ENCODE results near the gene RICTOR.

Gene RICTOR

GRCh38 chr5:39099831-39100230, 25.6 kb upstream of the RICTOR start:
- no peak for DNase-seq

GRCh38 chr5:39093352-39093751, 19.2 kb upstream of the RICTOR start:
- no peak for DNase-seq

DNA sequence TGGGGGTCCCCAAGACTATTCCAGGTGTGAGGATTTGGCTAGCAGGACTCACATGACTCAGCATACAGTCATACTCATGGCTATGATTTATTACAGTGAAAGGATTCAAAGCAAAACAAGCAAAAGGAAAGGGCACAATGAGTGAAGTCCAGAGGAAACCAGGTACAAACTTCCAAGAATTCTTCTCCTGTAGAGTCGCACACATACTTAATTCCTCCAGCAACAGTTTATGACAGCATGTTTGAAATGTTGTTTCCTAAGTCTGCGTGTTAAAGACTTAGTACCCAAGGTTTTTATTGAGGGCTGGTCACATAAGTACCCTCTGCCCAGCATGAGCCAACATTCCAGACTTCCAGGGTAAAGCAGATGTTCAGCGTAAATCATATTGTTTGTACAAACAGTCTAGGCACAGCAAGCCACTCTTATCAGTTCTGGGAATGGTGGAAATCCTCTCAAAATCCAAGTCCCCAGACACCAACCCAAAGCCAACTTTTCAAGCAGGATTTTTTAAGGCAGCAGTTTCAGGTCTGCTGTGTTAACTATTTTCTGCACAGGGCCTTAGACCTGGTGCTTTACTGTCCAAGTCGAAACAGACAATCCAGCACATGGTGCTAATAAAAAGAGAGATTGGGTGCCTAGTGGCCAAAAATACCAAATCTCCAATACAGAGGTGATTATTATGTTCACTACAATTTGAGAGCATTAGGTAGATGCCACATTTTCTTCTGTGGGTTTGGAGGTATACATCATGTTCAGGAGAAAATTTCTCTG, 18.6 kb upstream of the RICTOR start:
- no peak for DNase-seq

DNA sequence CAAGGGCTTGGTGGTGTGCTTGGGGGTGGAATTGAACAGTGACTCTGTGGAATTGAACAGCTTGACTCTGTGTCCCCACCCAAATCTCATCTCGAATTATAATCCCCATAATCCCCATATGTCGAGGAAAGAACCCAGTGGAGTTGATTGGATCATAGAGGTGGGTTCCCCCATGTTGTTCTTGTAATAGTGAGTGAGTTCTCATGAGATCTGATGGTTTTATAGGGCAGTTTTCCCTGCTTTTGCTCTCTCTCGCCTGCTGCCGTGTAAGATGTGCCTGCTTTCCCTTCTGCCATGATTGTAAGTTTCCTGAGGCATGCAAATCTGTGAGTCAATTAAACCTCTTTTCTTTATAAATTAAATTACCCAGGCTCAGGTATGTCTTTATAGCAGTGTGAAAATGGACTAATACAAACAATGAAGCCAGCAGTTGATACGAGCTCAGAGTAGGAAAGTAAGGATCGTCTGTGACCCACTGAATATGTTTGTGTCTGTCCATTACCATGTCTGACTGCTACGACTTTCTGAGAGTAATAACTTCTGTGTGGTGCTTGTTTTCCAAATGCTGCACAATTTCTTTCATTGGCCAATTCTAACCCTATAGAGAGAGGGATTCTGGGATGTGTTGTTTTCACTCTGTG, 17.9 kb upstream of the RICTOR start:
- DNase-seq, result no peak

- DNase-seq, result no peak
Observed at GRCh38 chr5:39083968-39084367, 9.8 kb upstream of the RICTOR start.

DNA sequence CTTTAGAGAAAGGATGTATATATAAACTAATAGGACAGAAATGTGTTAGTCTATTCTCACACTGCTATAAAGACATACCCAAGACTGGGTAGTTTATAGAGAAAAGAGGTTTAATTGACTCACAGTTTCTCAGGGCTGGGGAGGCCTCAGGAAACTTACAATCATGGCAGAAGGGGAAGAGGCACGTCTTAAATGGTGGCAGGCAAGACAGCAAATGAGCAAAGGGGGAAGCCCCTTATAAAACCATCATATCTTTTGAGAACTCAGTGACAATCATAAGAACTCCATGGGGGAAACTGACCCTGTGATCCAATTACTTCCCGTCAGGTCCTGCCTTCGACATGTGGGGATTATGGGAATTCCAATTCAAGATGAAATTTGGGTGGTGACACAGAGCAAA, 8.8 kb upstream of the RICTOR start:
- no peak for DNase-seq

DNA sequence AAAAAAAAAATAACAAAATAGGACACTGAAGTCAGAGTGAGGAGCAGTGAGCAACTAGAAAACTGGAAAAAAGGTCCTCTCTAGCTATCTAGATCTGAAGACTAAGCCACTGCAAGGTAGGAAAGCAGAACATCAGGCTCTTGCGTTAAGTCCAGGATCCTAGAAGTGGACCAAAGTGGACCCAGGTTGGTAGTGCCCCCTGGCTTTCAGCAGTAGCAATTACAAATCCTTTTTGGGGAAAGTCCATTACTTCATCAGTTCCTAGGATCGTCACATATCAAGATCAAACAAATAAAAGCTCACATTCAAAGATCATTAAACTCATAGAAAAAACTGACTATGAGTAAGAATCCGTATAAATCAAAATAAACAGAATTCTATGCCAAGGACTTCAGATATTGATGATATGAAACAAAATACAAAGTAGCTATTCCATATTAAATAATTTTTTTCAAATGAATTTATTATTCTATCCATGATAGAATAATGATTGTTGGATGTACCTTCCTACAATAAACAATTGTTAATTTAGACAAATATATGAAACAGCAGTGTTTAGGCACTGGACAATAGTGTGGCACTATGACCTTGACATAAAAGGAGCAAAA, 6.5 kb upstream of the RICTOR start:
- peak in 1 of 6 experiments; percentile 2 for DNase-seq

DNA sequence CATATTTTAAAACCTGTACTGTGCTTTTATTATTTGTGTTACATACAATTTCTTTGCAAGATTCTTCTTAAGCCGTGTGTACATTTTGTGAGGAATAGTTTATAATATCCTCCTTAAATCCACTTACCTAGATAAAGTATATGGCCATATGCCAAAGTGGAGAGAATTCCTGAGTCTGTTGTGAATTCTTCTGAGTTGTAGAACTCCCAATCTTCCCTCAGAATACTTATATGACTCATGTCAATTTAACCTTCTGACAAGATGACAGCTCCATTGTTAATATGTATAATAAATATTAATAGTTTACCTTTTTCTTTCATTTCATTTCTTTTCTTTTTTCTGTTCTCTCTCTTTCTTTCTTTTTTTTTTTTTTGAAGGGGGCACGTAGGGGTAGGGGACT, 6.0 kb upstream of the RICTOR start:
- DNase-seq, result no peak

DNA sequence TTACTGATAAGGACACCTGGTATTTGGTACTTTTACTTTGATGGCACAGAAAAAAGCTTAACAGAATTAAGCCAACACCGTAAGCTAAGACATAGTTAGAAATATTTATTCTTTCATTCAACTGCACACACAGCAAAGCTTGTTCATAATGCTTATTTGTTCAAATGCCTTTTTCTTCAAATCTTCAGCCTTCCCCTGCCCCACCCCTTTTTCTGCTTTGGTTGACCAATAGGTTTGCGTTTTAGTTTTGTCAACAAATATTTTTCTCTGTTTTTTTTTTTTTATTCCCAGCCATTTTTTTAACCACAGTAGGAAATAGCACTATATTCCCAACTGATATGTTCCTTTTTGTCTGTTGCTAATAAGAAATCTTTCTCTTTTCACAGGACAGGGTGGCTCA, 4.9 kb upstream of the RICTOR start:
- DNase-seq, result no peak

DNA sequence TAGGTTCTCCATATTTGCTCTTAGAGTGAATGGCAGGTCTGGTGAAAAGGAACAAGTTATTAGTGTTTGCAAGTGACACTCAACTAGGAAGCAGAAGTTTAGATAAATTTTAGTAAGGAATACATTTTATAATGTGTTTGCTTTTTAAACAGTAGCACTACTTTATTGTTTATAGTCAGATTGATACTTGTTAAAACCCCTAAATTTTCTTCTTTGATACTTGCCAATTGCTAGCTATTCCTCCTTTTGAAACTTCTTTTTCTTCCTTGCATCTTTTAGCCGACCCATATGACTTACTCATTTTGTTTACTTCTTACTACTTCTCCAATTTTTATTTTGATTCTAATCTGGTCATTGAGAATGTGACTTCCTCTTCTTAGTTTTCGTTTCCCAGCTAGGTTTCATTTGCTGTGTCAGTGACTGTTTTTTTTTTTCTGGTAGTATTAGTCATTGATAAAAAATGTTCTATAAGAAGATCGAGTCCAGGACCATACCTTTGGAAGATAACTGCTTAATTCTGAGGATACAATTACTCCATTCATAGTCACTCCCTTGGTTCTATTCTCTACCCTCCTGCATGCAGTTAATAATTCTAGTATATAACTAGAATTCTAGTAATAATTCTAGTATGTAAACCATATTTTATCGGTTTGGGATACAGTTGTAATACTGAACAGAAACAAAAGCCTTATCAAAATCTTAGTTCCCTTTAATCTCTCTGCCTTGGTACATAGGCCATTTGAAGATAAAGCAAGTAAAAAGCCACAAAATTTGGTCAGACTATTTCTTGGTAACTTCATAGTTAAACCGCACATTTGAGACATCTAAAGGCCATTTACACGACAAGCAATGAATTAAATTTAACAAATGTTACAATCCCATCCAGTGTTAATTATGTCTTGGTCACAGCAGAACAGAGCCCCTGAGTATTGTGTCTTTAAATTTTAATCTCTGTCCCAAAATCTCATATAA, 2.8 kb upstream of the RICTOR start:
- no peak for DNase-seq

GRCh38 chr5:39076101-39076756, 2.0 kb upstream of the RICTOR start:
- DNase-seq, result no peak

- peak in 1 of 6 experiments; percentile 58 for DNase-seq
Observed at GRCh38 chr5:39073767-39074016, 507 bp downstream of the RICTOR start.

- DNase-seq, result peak; percentile 44 to 82 (median 60)
Observed at GRCh38 chr5:39072925-39073766, 1.1 kb downstream of the RICTOR start.

DNA sequence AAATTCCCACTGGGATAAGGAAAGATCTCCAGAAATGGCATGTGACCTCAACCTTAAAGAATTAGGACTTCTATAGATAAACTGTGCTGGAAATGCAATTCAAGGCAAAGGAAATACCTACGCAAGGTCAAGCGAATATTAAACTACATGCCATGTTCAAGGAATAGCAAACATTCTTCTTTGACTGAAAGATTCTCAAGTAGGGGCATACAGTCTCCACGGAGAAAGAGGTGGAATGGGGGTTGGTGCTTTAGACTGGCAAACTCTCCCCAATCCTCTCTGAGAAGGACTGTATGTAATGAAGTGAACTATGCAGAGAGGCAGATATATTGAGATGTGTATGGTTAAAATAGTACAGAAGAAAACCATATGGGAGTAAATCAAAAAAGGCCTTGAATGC, 6.1 kb downstream of the RICTOR start:
- no peak for DNase-seq

DNA sequence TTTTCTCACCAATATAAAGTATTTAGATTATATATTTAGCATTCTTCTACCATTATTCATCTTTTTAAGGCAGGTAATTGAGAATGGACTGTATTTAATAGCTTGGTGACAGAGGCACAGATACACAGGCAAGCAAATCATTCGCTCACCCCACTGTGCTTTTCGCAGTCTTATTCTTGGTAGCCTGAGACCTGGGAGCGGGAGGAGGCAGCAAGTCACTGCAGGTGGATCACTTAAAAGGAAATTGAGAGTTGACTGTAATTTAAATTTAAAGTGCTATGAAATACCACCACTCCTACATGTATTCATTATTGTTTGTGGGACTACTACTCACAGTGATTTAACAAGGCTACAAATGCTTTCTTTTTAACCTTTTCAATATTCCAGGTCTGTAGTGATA, 9.7 kb downstream of the RICTOR start:
- DNase-seq, result no peak

- DNase-seq, result no peak
Observed at GRCh38 chr5:39063037-39063436, 11.2 kb downstream of the RICTOR start.

- no peak for DNase-seq
Observed at GRCh38 chr5:39062530-39062929, 11.7 kb downstream of the RICTOR start.

DNA sequence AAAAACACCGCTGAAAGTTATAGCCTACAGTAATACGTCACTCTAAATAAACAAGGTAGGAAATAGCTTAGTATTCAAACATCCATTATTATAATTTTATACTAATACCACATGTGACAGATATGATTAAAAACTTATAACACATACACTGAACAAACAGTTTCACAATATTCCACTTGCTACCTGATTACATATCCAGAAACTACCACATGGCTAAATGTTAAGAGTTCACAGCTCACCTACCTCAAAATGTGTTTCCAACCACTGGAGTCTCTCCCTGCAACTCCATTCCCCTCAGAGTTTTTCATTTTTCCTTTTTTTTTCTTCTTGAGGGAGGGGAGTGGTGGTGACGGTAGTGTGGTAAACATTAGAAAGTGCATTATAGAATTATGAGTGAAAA, 12.1 kb downstream of the RICTOR start:
- no peak for DNase-seq

GRCh38 chr5:39059064-39059463, 15.1 kb downstream of the RICTOR start:
- DNase-seq, result no peak

DNA sequence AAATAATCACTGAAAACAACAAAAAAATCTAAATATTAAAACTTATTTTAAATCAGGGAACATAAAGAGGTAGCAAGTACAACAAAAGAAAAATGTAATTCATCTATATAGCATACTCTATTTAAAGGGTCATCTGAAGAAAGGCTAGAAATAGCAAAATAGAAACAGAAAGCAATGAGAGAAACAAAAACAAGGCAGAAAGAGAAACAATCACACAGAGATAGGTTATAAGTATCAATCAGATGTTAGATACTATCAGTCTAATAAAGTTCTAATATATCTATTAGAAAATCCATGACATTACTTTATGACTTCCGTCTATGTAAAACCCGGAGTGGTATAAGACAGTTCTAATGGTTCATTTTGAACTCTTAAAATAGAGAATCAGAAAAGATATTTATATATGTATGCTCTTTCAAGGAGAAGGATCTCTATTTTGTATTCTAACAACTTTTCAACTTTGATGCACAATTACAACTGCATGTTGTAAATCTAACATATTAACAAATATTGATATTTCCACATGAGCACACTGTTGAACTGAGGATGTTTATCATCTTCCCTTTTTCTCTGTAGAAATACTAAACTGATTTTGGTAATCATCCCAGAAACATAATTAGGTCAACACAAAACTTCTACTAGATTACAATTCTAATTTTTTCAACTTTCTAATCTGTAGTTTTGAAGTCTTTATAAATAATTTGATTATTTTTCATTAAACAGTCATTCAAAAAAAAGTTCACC, 15.8 kb downstream of the RICTOR start:
- no peak for DNase-seq

DNA sequence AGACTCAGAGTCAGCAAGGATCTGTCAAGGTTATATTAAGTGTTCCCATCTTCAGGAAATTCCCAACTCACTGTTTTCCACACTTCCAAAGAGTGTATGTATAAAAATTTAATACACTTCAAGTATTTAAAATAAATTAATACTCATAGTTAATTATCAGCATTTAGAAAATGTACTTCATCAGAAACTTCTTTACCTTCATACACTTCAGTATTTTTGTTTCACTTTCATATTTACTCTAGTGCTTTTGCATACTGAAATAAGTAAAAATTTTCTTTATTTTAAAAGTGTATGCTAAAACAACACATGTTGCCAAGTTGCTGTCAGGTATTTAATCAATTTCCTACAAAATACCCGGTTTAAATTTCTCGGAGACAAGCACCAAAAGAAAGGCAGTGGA, 16.5 kb downstream of the RICTOR start:
- DNase-seq, result no peak
